ENCODE results near the gene DHRS1. TPM values are rescaled to one million over a fixed set of nuclear protein-coding genes. Genes with fewer than 3 reads are reported as not detected.

The DHRS1 gene
- total RNA-seq = 10.4 TPM

GRCh38 chr14:24299255-24300191 is at the start of gene DHRS1, which contains the start of gene NOP9:
DHRS1 (minus strand) TSS chr14:24299780; CDS start chr14:24299106, 674 bp downstream.
NOP9 (plus strand) TSS chr14:24299850; CDS start chr14:24299955, 105 bp downstream.
- peaks cover 45% of the 10 kb centered on the region for H3K4me1 ChIP-seq (ENCODE audit: insufficient read depth, low read length)
- no peaks in the 10 kb centered on the region for H3K27me3 ChIP-seq (ENCODE audit: insufficient read depth, low read length)
- H3K4me3 ChIP-seq (ENCODE audit: low read length) = peak within 1 kb of the TSS; percentile 68
- no peaks in the 10 kb centered on the region for H3K9me3 ChIP-seq (ENCODE audit: low read depth, low read length)

DNA sequence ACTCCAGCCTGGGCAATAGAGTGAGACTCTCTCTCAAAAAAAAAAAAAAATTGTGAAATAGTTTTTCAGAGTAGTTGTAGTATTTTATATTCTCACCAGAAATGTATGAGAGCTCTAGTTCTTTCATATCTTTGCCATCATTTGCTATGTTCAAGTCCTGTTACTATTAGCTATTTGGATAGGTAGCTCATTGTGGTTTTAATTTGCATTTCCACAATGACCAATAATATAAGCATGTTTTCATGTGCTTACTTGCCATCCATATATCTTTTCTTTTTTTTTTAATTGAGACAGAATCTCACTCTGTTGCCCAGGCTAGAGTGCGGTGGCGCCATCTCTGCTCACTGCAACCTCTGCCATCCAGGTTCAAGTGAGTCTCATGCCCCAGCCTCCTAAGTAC is 48.6 kb upstream of the DHRS1 start:
- H3K4me3 ChIP-seq (ENCODE audit: low read length) = no peak overlapping the region
- no peaks in the 10 kb centered on the region for H3K4me1 ChIP-seq (ENCODE audit: insufficient read depth, low read length)
- H3K27me3 ChIP-seq (ENCODE audit: insufficient read depth, low read length) = peaks cover 9% of the 10 kb centered on the region
- H3K9me3 ChIP-seq (ENCODE audit: low read depth, low read length) = no peaks in the 10 kb centered on the region

DNA sequence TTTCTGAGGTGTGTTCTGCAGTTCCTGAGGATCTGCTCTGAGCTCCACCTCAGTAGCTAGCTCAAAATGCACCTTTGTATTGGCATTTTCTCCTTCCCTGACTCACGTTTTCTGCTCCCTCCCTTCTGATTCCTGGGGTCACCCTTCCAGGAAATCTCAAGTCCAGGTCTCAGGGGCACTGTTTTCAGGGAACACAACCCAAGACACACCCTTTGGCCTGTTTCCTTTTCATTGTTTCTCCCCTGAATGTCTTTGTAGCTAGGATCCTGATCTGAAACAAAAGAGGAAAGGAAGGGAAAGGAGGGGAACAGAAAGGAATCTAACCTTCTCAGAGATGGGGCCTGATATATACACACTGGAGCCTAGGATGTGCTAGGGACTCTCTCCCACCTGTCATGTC is 47.6 kb upstream of the DHRS1 start:
- Histone ChIP-seq H3K4me3 (ENCODE audit: low read length) (no peak overlapping the region), H3K4me1 (ENCODE audit: insufficient read depth, low read length) (no peaks in the 10 kb centered on the region), H3K27me3 (ENCODE audit: insufficient read depth, low read length) (peaks cover 9% of the 10 kb centered on the region), H3K9me3 (ENCODE audit: low read depth, low read length) (no peaks in the 10 kb centered on the region)

- Histone ChIP-seq H3K9me3 (ENCODE audit: low read depth, low read length) (no peaks in the 10 kb centered on the region), H3K27me3 (ENCODE audit: insufficient read depth, low read length) (peaks cover 3% of the 10 kb centered on the region), H3K4me1 (ENCODE audit: insufficient read depth, low read length) (peaks cover 16% of the 10 kb centered on the region), H3K4me3 (ENCODE audit: low read length) (no peak overlapping the region)
These were observed 44.4 kb upstream of the DHRS1 start for GRCh38 chr14:24343795-24344660.

GRCh38 chr14:24342889-24343288 is 43.3 kb upstream of the DHRS1 start:
- H3K9me3 ChIP-seq (ENCODE audit: low read depth, low read length) = no peaks in the 10 kb centered on the region
- H3K27me3 ChIP-seq (ENCODE audit: insufficient read depth, low read length) = peaks cover 3% of the 10 kb centered on the region
- peaks cover 26% of the 10 kb centered on the region for H3K4me1 ChIP-seq (ENCODE audit: insufficient read depth, low read length)
- H3K4me3 ChIP-seq (ENCODE audit: low read length) = no peak overlapping the region

DNA sequence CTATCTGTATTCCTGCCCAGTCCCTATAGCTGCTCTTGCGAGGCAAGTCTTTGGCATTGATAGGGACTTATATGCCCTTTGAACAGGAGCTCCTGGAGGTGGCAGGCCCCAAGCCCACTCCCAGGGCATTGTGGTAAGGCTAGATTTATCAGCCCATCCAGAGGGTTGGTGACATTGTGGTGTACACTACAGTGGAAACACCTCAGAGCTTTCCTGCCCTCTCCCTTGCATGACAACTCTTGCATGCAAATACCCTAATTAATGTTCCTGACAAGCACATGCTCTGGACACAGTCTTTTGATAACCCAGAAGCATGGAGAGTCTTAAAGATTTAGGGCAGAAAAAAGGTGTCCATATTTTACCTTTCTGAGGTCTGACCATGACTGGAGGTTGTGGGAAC is 41.0 kb upstream of the DHRS1 start:
- Histone ChIP-seq H3K9me3 (ENCODE audit: low read depth, low read length) (no peaks in the 10 kb centered on the region), H3K4me1 (ENCODE audit: insufficient read depth, low read length) (peaks cover 44% of the 10 kb centered on the region), H3K4me3 (ENCODE audit: low read length) (no peak overlapping the region), H3K27me3 (ENCODE audit: insufficient read depth, low read length) (no peaks in the 10 kb centered on the region)

GRCh38 chr14:24339284-24340151 is 39.9 kb upstream of the DHRS1 start, which contains the start of gene RIPK3:
RIPK3 (minus strand) TSS chr14:24339991; CDS start chr14:24339826, 165 bp downstream.
- no peaks in the 10 kb centered on the region for H3K9me3 ChIP-seq (ENCODE audit: low read depth, low read length)
- peak within 1 kb of the TSS; percentile 84 for H3K4me3 ChIP-seq (ENCODE audit: low read length)
- peaks cover 55% of the 10 kb centered on the region for H3K4me1 ChIP-seq (ENCODE audit: insufficient read depth, low read length)
- peaks cover 9% of the 10 kb centered on the region for H3K27me3 ChIP-seq (ENCODE audit: insufficient read depth, low read length)

- Histone ChIP-seq H3K27me3 (ENCODE audit: insufficient read depth, low read length) (peaks cover 15% of the 10 kb centered on the region), H3K4me1 (ENCODE audit: insufficient read depth, low read length) (peaks cover 62% of the 10 kb centered on the region), H3K9me3 (ENCODE audit: low read depth, low read length) (no peaks in the 10 kb centered on the region), H3K4me3 (ENCODE audit: low read length) (peak overlapping the region; percentile 84)
These were observed 39.3 kb upstream of the DHRS1 start for GRCh38 chr14:24338843-24339242.

DNA sequence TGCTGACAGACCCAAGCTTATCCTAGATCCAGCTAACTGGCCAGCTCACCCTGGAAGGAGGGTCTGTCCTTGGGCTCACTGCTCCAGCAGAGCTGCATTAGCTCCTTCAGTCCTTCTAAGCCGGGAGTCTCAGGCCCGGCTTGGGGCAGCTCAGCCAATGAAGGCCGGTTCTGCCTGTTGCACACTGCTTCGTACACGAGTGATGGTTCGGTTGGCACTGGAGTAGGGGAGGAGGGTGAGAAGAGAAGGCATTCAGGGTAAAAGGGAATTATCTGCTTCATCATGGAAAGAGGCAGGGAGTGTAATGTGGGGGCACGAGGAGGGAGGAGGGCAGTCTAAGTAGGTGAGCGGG is 38.2 kb upstream of the DHRS1 start:
- no peaks in the 10 kb centered on the region for H3K9me3 ChIP-seq (ENCODE audit: low read depth, low read length)
- peaks cover 20% of the 10 kb centered on the region for H3K27me3 ChIP-seq (ENCODE audit: insufficient read depth, low read length)
- no peak overlapping the region for H3K4me3 ChIP-seq (ENCODE audit: low read length)
- H3K4me1 ChIP-seq (ENCODE audit: insufficient read depth, low read length) = peaks cover 72% of the 10 kb centered on the region

DNA sequence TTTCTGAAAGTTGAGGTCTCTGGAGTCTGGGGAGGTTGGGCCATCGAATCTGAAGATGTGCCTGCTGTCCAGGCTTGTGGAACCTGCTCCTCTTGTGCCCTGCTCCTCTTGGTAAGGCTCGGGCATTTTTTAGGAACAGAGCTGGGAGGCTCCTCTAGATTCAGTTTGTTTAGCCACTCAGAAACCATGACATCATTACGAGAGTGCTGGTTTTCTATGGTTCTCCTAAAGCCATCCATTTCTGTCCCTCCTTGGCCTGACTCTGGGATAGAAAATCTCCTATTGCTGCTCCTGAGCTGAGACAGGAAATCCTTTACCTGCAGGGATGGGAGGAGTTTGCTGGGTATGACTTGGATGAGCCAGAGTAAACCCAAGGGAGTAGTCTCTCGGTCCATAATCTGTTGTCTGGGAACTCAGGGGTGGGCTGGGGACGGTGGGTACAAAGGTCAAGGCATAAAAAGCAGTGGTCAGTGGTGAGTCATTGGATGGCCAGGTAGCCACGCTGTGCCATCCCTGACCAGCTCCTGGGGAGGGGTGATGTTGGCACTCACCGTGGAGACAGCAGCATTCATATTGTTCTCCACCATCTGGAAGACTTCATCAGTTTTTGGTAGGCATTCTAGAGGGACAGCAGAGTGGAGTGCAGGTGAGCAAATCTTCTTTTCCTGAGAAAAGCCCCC is 37.7 kb upstream of the DHRS1 start:
- Histone ChIP-seq H3K27me3 (ENCODE audit: insufficient read depth, low read length) (peaks cover 21% of the 10 kb centered on the region), H3K4me3 (ENCODE audit: low read length) (no peak overlapping the region), H3K4me1 (ENCODE audit: insufficient read depth, low read length) (peaks cover 77% of the 10 kb centered on the region), H3K9me3 (ENCODE audit: low read depth, low read length) (no peaks in the 10 kb centered on the region)

- Histone ChIP-seq H3K4me1 (ENCODE audit: insufficient read depth, low read length) (peaks cover 89% of the 10 kb centered on the region), H3K4me3 (ENCODE audit: low read length) (no peak overlapping the region), H3K27me3 (ENCODE audit: insufficient read depth, low read length) (peaks cover 21% of the 10 kb centered on the region), H3K9me3 (ENCODE audit: low read depth, low read length) (no peaks in the 10 kb centered on the region)
These were observed 36.0 kb upstream of the DHRS1 start for GRCh38 chr14:24335461-24336171.

DNA sequence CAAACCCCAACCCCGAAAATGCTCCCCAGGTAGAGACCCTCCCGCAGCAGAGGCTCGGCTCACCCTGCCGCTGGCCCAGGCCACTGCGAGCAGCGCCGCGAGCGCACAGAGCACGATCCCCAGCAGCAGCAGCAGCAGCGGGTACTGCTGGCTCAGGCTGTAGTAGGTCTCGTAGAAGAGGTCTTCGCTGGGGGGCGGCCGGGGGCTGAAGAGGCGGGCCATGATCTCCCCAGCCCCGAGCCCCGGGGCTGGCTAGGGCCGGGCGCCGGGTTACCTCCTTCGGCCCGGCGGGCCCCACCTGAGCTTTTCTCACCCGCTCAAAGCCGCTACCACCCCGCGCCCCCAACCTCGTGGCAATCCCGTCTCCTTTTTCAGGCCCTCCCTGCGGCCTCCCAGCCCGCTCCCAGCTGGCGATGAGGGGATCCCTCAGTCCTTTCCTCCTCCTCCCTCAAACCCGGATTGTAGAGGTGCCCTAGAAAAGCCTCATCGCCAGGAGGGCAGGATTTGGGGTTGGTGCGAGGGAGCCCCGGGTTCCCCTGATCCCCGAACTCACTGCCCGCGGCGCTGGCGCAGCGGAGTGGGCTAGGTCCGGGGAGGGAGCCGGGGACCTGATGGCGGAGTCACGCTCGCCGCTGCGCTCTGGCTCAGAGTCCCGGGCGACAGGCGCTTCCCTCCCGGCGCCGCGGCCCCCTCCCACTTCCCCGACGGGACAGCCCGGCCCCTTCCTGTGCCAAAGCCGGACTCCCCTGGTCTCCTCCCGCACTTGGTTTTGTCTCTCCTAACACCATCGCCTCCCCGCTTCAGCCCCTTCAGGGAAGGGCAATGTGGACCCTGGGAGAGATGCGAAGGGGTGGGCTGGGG is 35.1 kb upstream of the DHRS1 start, which contains the start of gene ADCY4:
ADCY4 (minus strand) TSS at position 641 of the 861 bp plus-strand sequence; CDS start at position 222, 419 bp downstream.
- Histone ChIP-seq H3K9me3 (ENCODE audit: low read depth, low read length) (no peaks in the 10 kb centered on the region), H3K4me1 (ENCODE audit: insufficient read depth, low read length) (peaks cover 93% of the 10 kb centered on the region), H3K4me3 (ENCODE audit: low read length) (peak within 1 kb of the TSS; percentile 0), H3K27me3 (ENCODE audit: insufficient read depth, low read length) (peaks cover 21% of the 10 kb centered on the region)
